ENCODE results near the gene LRRC17. TPM values are rescaled to one million over a fixed set of nuclear protein-coding genes. Genes with fewer than 3 reads are reported as not detected.

LRRC17 gene
- total and polyA plus RNA-seq, 8 donors, result 2.2 to 27.9 (median 2.7) TPM; not detected in 3

DNA sequence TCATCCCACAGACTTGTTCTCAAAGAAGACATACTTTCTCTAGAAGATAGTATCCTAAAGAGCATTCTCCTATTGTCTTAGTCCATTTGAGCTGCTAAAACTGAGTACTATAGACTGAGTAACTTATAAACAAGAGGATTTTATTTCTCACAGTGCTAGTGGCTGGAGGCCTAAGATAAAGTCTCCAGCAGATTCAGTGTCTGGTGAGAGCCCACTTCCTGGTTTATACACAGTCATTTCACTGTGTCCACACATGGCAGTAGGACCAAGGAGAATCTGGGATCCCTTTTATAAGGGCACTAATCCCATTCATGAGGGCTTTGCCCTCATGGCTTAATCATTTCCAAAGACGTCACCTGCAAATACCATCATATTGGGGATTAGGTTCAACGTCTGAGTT is 68.7 kb downstream of the LRRC17 start:
- Histone ChIP-seq H3K9me3 (peaks cover 0 to 6% (median 0%) of the 10 kb centered on the region in 4 donors), H3K27me3 (no peaks in the 10 kb centered on the region), H3K27ac (no peak overlapping the region), H3K36me3 (no peaks in the 10 kb centered on the region), H3K4me1 (no peaks in the 10 kb centered on the region), H3K4me3 (no peak overlapping the region)
- no peak for DNase-seq
- 65 to 97% (median 93%) methylated on average over 2 of the region's 2 CpGs for WGBS, 5 donors
- TF ChIP-seq POLR2AphosphoS5 (IDR thresholded peaks at IDR 0.05) (no peak), EP300 (IDR thresholded peaks at IDR 0.05) (no peak), POLR2A (IDR thresholded peaks at IDR 0.05) (no peak)
- TF ChIP-seq, protein P1, sequence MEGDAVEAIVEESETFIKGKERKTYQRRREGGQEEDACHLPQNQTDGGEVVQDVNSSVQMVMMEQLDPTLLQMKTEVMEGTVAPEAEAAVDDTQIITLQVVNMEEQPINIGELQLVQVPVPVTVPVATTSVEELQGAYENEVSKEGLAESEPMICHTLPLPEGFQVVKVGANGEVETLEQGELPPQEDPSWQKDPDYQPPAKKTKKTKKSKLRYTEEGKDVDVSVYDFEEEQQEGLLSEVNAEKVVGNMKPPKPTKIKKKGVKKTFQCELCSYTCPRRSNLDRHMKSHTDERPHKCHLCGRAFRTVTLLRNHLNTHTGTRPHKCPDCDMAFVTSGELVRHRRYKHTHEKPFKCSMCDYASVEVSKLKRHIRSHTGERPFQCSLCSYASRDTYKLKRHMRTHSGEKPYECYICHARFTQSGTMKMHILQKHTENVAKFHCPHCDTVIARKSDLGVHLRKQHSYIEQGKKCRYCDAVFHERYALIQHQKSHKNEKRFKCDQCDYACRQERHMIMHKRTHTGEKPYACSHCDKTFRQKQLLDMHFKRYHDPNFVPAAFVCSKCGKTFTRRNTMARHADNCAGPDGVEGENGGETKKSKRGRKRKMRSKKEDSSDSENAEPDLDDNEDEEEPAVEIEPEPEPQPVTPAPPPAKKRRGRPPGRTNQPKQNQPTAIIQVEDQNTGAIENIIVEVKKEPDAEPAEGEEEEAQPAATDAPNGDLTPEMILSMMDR (IDR thresholded peaks at IDR 0.05), result no peak
- intact Hi-C loops (cut with DNase I; ENCODE audit: low total_unique reads), result no loop called here

DNA sequence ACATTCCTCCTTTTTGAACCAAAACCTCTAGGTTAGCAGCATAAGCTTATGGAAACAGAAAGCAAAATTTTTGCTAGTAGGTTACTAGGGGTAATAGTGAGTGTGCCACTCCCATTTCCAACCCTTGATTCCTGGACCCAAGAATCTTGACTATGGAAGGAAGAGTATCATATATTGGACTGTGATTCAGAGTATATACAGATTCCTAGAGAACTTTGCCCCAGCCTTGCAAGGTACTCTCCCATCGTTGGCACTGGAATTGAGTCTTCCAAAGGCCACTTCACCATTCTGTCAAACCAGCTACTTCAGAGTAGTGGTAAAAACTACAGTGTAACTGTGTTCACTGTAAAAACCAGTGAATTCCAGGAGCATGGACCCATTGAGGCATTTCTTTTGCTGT is 69.4 kb downstream of the LRRC17 start:
- Histone ChIP-seq H3K36me3 (no peaks in the 10 kb centered on the region), H3K27me3 (no peaks in the 10 kb centered on the region), H3K27ac (no peak overlapping the region), H3K4me1 (no peaks in the 10 kb centered on the region), H3K4me3 (no peak overlapping the region), H3K9me3 (peaks cover 0 to 6% (median 0%) of the 10 kb centered on the region in 4 donors)
- TF ChIP-seq, protein P1 (IDR thresholded peaks at IDR 0.05), result no peak
- TF ChIP-seq EP300 (IDR thresholded peaks at IDR 0.05) (no peak), POLR2A (IDR thresholded peaks at IDR 0.05) (no peak), POLR2AphosphoS5 (IDR thresholded peaks at IDR 0.05) (no peak)
- 69 to 92% (median 81%) methylated on average over 1 of the region's 1 CpG for WGBS, 5 donors
- intact Hi-C loops (cut with DNase I; ENCODE audit: low total_unique reads), result no loop called here
- no peak for DNase-seq

DNA sequence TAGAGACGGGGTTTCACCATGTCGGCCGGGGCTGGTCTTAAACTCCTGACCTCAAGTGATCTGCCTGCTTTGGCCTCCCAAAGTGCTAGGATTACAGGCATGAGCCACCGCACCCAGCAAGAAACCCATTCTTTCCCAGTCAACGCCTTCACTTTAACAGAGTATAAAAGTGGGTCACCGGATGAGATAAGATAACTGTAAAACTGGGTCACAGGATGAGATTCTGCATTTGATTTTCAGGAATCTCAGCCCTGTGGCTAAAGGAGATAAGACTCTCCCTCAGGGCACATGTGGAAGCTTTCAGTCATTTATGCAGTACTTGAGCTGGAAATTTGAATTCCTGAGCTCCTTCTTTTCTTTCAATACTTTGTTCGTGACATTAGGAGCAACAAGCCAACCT is 70.8 kb downstream of the LRRC17 start:
- Histone ChIP-seq H3K4me1 (no peaks in the 10 kb centered on the region), H3K36me3 (no peaks in the 10 kb centered on the region), H3K27me3 (no peaks in the 10 kb centered on the region), H3K27ac (no peak overlapping the region), H3K9me3 (peaks cover 0 to 6% (median 0%) of the 10 kb centered on the region in 4 donors), H3K4me3 (no peak overlapping the region)
- 77 to 87% (median 79%) methylated on average over 7 of the region's 7 CpGs for WGBS, 5 donors
- no peak for TF ChIP-seq EP300 (IDR thresholded peaks at IDR 0.05)
- no peak for TF ChIP-seq POLR2A (IDR thresholded peaks at IDR 0.05)
- TF ChIP-seq POLR2AphosphoS5 (IDR thresholded peaks at IDR 0.05), result no peak
- TF ChIP-seq, protein P1 (IDR thresholded peaks at IDR 0.05), result no peak
- intact Hi-C loops (cut with DNase I; ENCODE audit: low total_unique reads), result no loop called here
- DNase-seq, result no peak

DNA sequence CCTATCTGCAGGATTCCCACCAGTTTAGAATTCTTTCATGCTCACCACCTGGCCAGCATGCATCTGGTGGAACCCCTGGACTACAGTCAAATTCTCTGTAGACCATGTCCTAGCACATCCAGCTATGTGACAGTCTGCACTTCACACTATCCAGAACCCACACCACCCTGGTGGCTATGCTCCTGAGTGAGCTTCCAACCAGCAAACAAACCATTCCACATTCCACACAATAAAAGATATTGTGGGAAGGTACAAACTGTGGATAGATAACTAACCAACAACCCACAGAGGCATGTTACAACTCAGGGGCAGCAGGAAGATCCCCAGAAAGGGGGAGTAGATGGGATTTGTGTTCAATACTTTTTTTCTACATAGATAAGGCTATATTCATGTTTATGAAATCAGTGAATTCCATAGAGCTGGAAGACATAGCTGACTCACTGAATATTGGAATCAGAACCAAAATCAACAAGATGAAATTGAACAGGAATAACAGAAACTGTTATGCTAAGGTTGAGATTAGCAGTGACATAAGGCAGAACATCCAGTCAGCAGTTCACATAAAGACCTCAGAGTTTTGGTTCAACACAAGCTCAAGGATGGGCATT is 72.5 kb downstream of the LRRC17 start:
- DNase-seq, result no peak
- Histone ChIP-seq H3K27me3 (no peaks in the 10 kb centered on the region), H3K4me1 (peaks cover 0 to 10% (median 0%) of the 10 kb centered on the region in 4 donors), H3K27ac (no peak overlapping the region), H3K9me3 (peaks cover 0 to 2% (median 0%) of the 10 kb centered on the region in 4 donors), H3K4me3 (no peak overlapping the region), H3K36me3 (no peaks in the 10 kb centered on the region)
- intact Hi-C loops (cut with DNase I; ENCODE audit: low total_unique reads), result no loop called here
- TF ChIP-seq EP300 (IDR thresholded peaks at IDR 0.05) (no peak), POLR2A (IDR thresholded peaks at IDR 0.05) (no peak), POLR2AphosphoS5 (IDR thresholded peaks at IDR 0.05) (no peak)
- TF ChIP-seq, protein P1 (IDR thresholded peaks at IDR 0.05), result no peak
